ENCODE measurements around the gene FARS2. TPM values are rescaled to one million over a fixed set of nuclear protein-coding genes. Genes with fewer than 3 reads are reported as not detected.
A peak's percentile ranks its signal among the peaks of the same experiment; 100 is the strongest.

FARS2 gene
- polyA plus RNA-seq, 1 of the 3 experiments (the other 2 are of a cell fraction), result 12.5 TPM

GRCh38 chr6:5457041-5457440 is 195.7 kb downstream of the FARS2 start:
- Histone ChIP-seq H3K9ac (no peak overlapping the region), H3K9me3 (no peaks in the 10 kb centered on the region), H3K36me3 (replicated peaks in 1 of 2; ENCODE audit: control insufficient read depth in 1 of 2, insufficient read depth in 2 of 2, low read length in 1 of 2) (no peaks in the 10 kb centered on the region), H3K9me2 (no peaks in the 10 kb centered on the region), H4K20me1 (ENCODE audit: insufficient read depth) (no peaks in the 10 kb centered on the region), H3K27me3 (ENCODE audit: insufficient read depth) (no peaks in the 10 kb centered on the region), H3K4me3 (ENCODE audit: low read depth in 2 of 2, low read length in 1 of 2) (no peak overlapping the region), H3K4me1 (ENCODE audit: control insufficient read depth in 1 of 2, insufficient read depth in 2 of 2, low read depth in 1 of 2, low read length in 1 of 2) (peaks cover 9 to 14% of the 10 kb centered on the region in 2 experiments; a peak in 3 of 4 replicates), H3K79me2 (ENCODE audit: insufficient read depth) (no peaks in the 10 kb centered on the region), H3F3A (replicated peaks; ENCODE audit: insufficient read depth) (no peaks in the 10 kb centered on the region), H3K4me2 (no peak overlapping the region), H2AFZ (ENCODE audit: low read depth) (no peak overlapping the region), H3K27ac (ENCODE audit: low read depth in 2 of 2, low read length in 1 of 2) (no peak overlapping the region)
- WGBS (ENCODE audit: low lambda C conversion rate), result 69% methylated on average over 9 of the region's 9 CpGs
- ChIA-PET POLR2A (no interaction called here), CTCF (interaction anchor here (1.2 to 3.3 kb wide), 3 partner anchors 14 to 570 kb away, joined by 3 to 26 read pairs (median 3); no protein-coding TSS in a partner anchor)
- no peak for DNase-seq
- TF ChIP-seq SMC3 (IDR thresholded peaks at IDR 0.05; ENCODE audit: low read depth, low read length), result no peak
- no peak for TF ChIP-seq TEAD4 (IDR thresholded peaks at IDR 0.05; ENCODE audit: borderline replicate concordance, insufficient read depth)
- peak; percentile 36; the same call in 1 of the 2 replicates for TF ChIP-seq NFIC (IDR thresholded peaks at IDR 0.05; ENCODE audit: borderline replicate concordance)
- peak; percentile 23; the same call in 1 of the 2 replicates for TF ChIP-seq FOSL2 (IDR thresholded peaks at IDR 0.05; ENCODE audit: borderline replicate concordance, low read depth)
- TF ChIP-seq RXRA (IDR thresholded peaks at IDR 0.05; ENCODE audit: borderline replicate concordance, low read depth), result no peak
- TF ChIP-seq PBX3 (IDR thresholded peaks at IDR 0.05), result peak; percentile 36; the same call in 1 of the 2 replicates
- TF ChIP-seq IRF3 (IDR thresholded peaks at IDR 0.05; ENCODE audit: low read depth, low read length), result no peak
- no peak for TF ChIP-seq SIN3A (IDR thresholded peaks at IDR 0.05; ENCODE audit: borderline replicate concordance, low read depth, low read length)
- TF ChIP-seq EZH2phosphoT487 (IDR thresholded peaks at IDR 0.05; ENCODE audit: borderline replicate concordance, low read depth), result no peak

GRCh38 chr6:5457983-5458683 is 196.8 kb downstream of the FARS2 start:
- Histone ChIP-seq H3K4me1 (ENCODE audit: control insufficient read depth in 1 of 2, insufficient read depth in 2 of 2, low read depth in 1 of 2, low read length in 1 of 2) (peaks cover 9 to 14% of the 10 kb centered on the region in 2 experiments; a peak in 3 of 4 replicates), H3K9ac (no peak overlapping the region), H3K4me3 (ENCODE audit: low read depth in 2 of 2, low read length in 1 of 2) (no peak overlapping the region), H3K9me2 (no peaks in the 10 kb centered on the region), H3K79me2 (ENCODE audit: insufficient read depth) (no peaks in the 10 kb centered on the region), H3K27me3 (ENCODE audit: insufficient read depth) (no peaks in the 10 kb centered on the region), H3K9me3 (no peaks in the 10 kb centered on the region), H3F3A (replicated peaks; ENCODE audit: insufficient read depth) (no peaks in the 10 kb centered on the region), H3K27ac (ENCODE audit: low read depth in 2 of 2, low read length in 1 of 2) (no peak overlapping the region), H2AFZ (ENCODE audit: low read depth) (no peak overlapping the region), H4K20me1 (ENCODE audit: insufficient read depth) (no peaks in the 10 kb centered on the region), H3K36me3 (replicated peaks in 1 of 2; ENCODE audit: control insufficient read depth in 1 of 2, insufficient read depth in 2 of 2, low read length in 1 of 2) (no peaks in the 10 kb centered on the region), H3K4me2 (no peak overlapping the region)
- TF ChIP-seq TCF12 (IDR thresholded peaks at IDR 0.05) (peak; percentile 22; the same call in 1 of the 2 replicates), REST (IDR thresholded peaks at IDR 0.05; ENCODE audit: low read depth, low read length) (peak; percentile 75; the same call in 1 of the 2 replicates), PBX3 (IDR thresholded peaks at IDR 0.05) (peak; percentile 33), EZH2phosphoT487 (IDR thresholded peaks at IDR 0.05; ENCODE audit: borderline replicate concordance, low read depth) (no peak), FOSL2 (IDR thresholded peaks at IDR 0.05; ENCODE audit: borderline replicate concordance, low read depth) (peak; percentile 29; the same call in 1 of the 2 replicates), GATA2 (CRISPR knock-in tag; IDR thresholded peaks at IDR 0.05) (no peak)
- no peak for DNase-seq
- WGBS (ENCODE audit: low lambda C conversion rate), result 94% methylated on average over 9 of the region's 9 CpGs
- CTCF ChIA-PET, result interaction anchor here (0.7 to 3.3 kb wide), 4 partner anchors 13 to 569 kb away, joined by 3 to 26 read pairs (median 4); no protein-coding TSS in a partner anchor
- POLR2A ChIA-PET, result no interaction called here
